ENCODE results near the gene CLIP1. TPM values are rescaled to one million over a fixed set of nuclear protein-coding genes. Genes with fewer than 3 reads are reported as not detected.

CLIP1 gene
- total RNA-seq, 2 donors from 2014 or later = 91.2 to 180 TPM

DNA sequence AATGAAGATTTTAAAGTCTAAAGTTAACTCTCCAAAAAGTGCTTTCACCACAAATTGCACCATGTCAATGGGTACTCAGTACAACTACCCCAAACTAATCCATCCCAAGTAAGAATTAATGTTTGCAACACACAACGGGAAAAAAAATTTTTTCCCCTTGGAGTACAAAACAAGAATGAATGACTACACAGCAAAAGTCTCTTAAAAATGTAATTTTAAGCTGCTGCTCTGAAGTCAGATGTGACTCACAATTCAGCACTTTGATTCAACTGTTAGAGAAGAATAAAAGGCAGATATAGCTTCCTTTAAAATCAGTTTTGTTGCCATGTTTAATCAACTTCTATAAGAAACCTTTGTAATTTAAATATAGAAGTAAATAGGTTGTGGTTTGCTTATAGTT is 113.7 kb downstream of the CLIP1 start:
- H3K27me3 ChIP-seq (replicated peaks; ENCODE audit: insufficient read depth) = no peaks in the 10 kb centered on the region
- H3K4me3 ChIP-seq = no peak overlapping the region
- H3K9me3 ChIP-seq = no peaks in the 10 kb centered on the region
- H3K36me3 ChIP-seq = peaks cover 17% of the 10 kb centered on the region
- DNase-seq (ENCODE audit: low spot score) = no peak
- ATAC-seq (ENCODE audit: insufficient number of reproducible peaks, low FRiP score, low read depth) = no peak
- TF ChIP-seq CTCF (IDR thresholded peaks at IDR 0.05) = no peak
- H3K27ac ChIP-seq = no peak overlapping the region
- H3K4me1 ChIP-seq (ENCODE audit: control insufficient read depth in 1 of 2, low read depth in 2 of 2) = no peaks in the 10 kb centered on the region

DNA sequence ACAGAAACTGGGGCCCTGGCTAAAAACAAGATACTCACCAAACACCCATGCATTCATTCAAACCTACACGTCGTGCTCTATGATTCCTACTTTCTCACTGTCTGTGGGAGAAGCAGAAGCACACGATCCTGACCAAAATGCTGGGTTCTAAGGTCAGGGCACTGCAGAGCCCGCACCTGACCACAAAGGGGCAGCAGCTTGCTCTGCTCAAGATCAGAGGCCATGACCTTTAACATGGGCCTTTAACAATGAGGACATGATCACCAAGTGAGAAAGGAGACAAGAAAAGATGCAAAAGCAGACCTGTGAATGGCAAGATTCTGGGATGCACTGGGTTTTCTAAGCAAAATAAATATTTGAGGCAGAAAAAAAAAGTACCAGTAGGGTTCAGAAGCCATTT is 116.1 kb downstream of the CLIP1 start:
- H3K4me1 ChIP-seq (ENCODE audit: control insufficient read depth in 1 of 2, low read depth in 2 of 2) = no peaks in the 10 kb centered on the region
- H3K36me3 ChIP-seq = peaks cover 14% of the 10 kb centered on the region
- no peaks in the 10 kb centered on the region for H3K27me3 ChIP-seq (replicated peaks; ENCODE audit: insufficient read depth)

DNA sequence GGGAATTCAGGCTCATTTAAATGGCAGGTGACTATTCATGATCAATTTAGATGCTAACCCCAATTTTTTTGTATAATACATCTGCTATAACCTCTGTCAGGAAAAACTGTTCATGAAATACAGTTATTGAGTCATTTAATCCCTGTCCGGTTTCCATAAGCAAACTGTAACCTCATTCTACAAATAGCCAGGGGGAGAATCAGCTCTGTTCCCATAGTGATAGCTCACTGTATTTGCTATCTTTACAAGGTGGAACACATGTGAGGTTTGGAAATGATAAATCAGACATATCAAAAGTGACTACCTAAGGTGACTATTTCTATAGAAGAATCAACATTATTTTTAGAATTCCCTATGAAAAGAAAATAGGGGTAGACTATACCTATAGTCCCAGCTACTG is 117.5 kb downstream of the CLIP1 start:
- Histone ChIP-seq H3K27ac (no peak overlapping the region), H3K4me1 (ENCODE audit: control insufficient read depth in 1 of 2, low read depth in 2 of 2) (no peaks in the 10 kb centered on the region), H3K9me3 (no peaks in the 10 kb centered on the region), H3K36me3 (peaks cover 15% of the 10 kb centered on the region), H3K4me3 (no peak overlapping the region), H3K27me3 (replicated peaks; ENCODE audit: insufficient read depth) (no peaks in the 10 kb centered on the region)
- ATAC-seq (ENCODE audit: insufficient number of reproducible peaks, low FRiP score, low read depth) = no peak
- no peak for TF ChIP-seq CTCF (IDR thresholded peaks at IDR 0.05)
- DNase-seq (ENCODE audit: low spot score) = no peak

More for the DNA sequence above, 116.1 kb downstream of the CLIP1 start:
- no peak overlapping the region for H3K4me3 ChIP-seq
- no peak for DNase-seq (ENCODE audit: low spot score)
- ATAC-seq (ENCODE audit: insufficient number of reproducible peaks, low FRiP score, low read depth) = no peak
- H3K27ac ChIP-seq = no peak overlapping the region
- TF ChIP-seq CTCF (IDR thresholded peaks at IDR 0.05) = no peak
- no peaks in the 10 kb centered on the region for H3K9me3 ChIP-seq

DNA sequence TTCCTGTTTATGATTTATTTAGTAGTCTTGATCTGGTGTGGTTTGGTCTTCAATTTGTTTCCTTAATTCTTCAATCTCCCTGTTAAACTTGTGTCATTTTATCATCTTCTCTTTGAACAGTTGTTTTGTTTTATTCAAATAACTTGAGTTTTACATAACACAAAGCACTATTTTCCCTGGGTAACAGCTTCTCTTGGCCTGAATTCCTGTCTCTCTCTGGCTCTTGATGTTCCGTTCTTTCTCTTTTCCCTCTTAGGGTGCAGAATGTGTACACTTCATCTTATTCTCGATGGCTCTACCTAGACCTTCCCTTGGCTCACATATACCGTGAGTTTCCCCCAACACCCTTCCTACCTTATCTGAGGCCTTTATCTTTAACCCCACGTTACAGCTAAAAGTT is 119.4 kb downstream of the CLIP1 start:
- Histone ChIP-seq H3K4me3 (no peak overlapping the region), H3K9me3 (no peaks in the 10 kb centered on the region), H3K27ac (no peak overlapping the region), H3K27me3 (replicated peaks; ENCODE audit: insufficient read depth) (no peaks in the 10 kb centered on the region), H3K4me1 (ENCODE audit: control insufficient read depth in 1 of 2, low read depth in 2 of 2) (no peaks in the 10 kb centered on the region), H3K36me3 (peaks cover 17% of the 10 kb centered on the region)
- no peak for DNase-seq (ENCODE audit: low spot score)
- no peak for TF ChIP-seq CTCF (IDR thresholded peaks at IDR 0.05)
- ATAC-seq (ENCODE audit: insufficient number of reproducible peaks, low FRiP score, low read depth) = no peak

- no peak for DNase-seq (ENCODE audit: low spot score)
- H3K27me3 ChIP-seq (replicated peaks; ENCODE audit: insufficient read depth) = no peaks in the 10 kb centered on the region
- no peak for ATAC-seq (ENCODE audit: insufficient number of reproducible peaks, low FRiP score, low read depth)
- peaks cover 30% of the 10 kb centered on the region for H3K36me3 ChIP-seq
- no peaks in the 10 kb centered on the region for H3K4me1 ChIP-seq (ENCODE audit: control insufficient read depth in 1 of 2, low read depth in 2 of 2)
- TF ChIP-seq CTCF (IDR thresholded peaks at IDR 0.05) = no peak
- H3K4me3 ChIP-seq = no peak overlapping the region
- H3K9me3 ChIP-seq = no peaks in the 10 kb centered on the region
- no peak overlapping the region for H3K27ac ChIP-seq
Measured at GRCh38 chr12:122298071-122298748, 124.3 kb downstream of the CLIP1 start.

Measured in thoracic aorta (tissue), 2 donors.